ENCODE results near the gene TM9SF1.
A peak's percentile ranks its signal among the peaks of the same experiment; 100 is the strongest.

Gene TM9SF1

DNA sequence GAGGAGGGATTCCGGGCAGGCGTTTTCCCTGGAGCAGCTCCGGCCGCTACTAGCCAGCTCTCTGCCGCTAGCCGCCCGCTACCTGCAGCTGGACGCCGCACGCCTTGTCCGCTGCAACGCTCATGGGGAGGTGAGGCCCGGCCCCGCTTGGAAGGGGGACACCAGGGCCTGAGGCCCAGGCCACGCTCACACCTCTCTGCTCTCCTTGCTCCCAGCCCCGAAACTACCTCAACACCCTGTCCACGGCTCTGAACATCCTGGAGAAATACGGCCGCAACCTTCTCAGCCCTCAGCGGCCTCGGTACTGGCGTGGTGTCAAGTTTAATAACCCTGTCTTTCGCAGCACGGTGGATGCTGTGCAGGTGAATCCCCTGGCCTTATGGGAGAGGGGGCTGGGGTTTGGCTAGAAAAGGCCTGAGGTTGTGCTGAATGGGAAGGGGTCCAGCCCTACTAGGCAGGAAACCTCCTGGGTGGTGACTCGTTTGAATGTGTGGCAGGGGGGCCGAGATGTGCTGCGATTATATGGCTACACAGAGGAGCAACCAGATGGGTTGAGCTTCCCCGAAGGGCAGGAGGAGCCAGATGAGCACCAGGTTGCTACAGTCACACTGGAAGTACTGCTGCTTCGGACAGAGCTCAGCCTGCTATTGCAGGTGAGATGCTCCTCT, 47.3 kb downstream of the TM9SF1 start:
- no peak for DNase-seq (ENCODE audit: extremely low spot score)
- ChIA-PET POLR2A (interaction anchor here (1.0 to 4.2 kb wide), 14 partner anchors 10 to 123 kb away, joined by 3 to 56 read pairs (median 10); partner anchors contain the start of genes CHMP4A, DCAF11, IRF9 and NRL), CTCF (interaction anchor here (1.4 to 3.9 kb wide), 4 partner anchors 13 to 39 kb away, joined by 5 to 24 read pairs (median 16); partner anchors contain the start of genes DCAF11, IRF9 and NRL)
- no peak for TF ChIP-seq TARDBP (IDR thresholded peaks at IDR 0.05)
- no peak for TF ChIP-seq CTBP1 (IDR thresholded peaks at IDR 0.05; ENCODE audit: borderline replicate concordance)
- no peak for TF ChIP-seq L3MBTL2 (conservative IDR thresholded peaks at IDR 0.05)
- TF ChIP-seq ZNF384 (IDR thresholded peaks at IDR 0.05) = no peak

DNA sequence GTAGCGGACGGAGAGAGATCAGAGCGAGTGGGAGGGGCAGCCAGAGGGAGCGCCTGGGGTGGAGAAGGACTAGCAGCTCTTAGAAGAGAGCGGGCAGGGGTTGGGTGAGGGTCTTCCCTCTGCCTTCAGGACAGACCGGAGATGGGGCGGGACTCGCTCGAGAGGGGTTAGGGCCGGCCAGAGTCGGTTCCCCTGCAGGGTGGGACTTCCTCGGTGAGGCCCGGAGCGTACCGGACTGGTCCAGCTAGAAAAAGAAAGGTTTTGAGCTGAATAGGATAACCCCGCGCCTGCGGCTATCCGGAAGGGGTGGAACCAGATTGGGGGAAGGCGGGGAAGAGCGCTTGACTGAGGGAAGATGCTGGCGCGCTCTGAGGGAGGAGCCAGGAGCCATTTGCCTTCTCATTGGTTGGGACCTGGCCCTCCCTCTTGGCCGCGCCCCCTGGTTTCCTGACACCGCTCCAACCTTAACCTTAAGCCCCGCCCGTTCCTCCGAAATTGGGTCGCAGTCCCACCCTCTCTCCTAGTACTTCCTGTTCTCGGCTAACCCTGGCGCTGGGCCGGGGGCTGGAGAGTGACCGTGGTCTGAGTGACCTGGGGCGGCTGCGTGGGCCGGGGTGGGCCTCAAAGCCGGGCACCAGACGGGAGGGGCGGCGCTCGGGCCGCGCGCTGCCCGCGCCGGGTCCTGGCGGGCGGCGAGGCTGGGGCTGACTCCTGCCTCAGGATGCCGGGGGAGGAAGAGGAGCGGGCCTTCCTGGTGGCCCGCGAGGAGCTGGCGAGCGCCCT, 48.1 kb downstream of the TM9SF1 start, which contains the start of gene RNF31:
TSS of gene RNF31 (plus strand) at position 521 of the 783 bp plus-strand sequence. CDS start at position 722, 201 bp downstream.
- TF ChIP-seq FOXM1 (IDR thresholded peaks at IDR 0.05; ENCODE audit: borderline replicate concordance) (no peak), HDGF (IDR thresholded peaks at IDR 0.05; ENCODE audit: borderline replicate concordance) (no peak)
- ChIA-PET CTCF (interaction anchor here (1.4 to 3.6 kb wide), 4 partner anchors 14 to 90 kb away, joined by 5 to 19 read pairs (median 12); partner anchors contain the start of genes DCAF11, IRF9 and NRL), POLR2A (interaction anchor here (0.6 to 4.2 kb wide), 28 partner anchors 9 to 251 kb away, joined by 3 to 56 read pairs (median 4); partner anchors contain the start of genes CARMIL3, CHMP4A, DCAF11 and GMPR2)
- DNase-seq (ENCODE audit: extremely low spot score) = peak; percentile 94

DNA sequence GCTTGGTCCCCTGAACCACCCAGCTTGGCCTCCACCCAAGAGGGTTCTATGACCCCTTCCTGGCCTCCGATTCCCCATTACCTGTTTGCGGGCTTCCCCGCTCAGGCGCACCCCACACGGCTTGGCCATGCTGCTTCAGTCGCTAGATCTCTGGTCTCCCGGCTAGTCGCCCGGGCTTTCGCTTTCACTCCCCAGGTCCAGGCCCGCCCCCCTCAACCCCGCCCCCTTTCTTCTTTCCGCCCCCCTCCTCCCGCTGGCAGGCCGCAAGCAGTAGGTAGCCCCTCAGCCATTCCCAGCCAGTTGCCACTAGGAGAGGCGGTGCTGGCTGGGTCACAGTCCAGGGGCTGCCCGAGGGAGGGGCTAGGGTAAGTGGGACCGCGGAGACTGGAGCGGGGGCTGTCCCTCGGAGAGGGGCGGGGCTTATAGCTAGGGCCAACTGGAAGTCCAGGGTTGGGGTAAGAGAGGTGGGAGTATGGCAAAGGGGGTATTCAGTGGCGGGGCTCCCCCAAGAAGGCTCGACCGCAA, 48.7 kb downstream of the TM9SF1 start, which contains the start of gene PSME2:
TSS of gene PSME2 (minus strand) at position 158 of the 525 bp plus-strand sequence. CDS start at position 129, 29 bp downstream.
- TF ChIP-seq BHLHE40 (IDR thresholded peaks at IDR 0.05; ENCODE audit: borderline replicate concordance) (no peak), HDGF (IDR thresholded peaks at IDR 0.05; ENCODE audit: borderline replicate concordance) (no peak)
- TF ChIP-seq, protein P1, sequence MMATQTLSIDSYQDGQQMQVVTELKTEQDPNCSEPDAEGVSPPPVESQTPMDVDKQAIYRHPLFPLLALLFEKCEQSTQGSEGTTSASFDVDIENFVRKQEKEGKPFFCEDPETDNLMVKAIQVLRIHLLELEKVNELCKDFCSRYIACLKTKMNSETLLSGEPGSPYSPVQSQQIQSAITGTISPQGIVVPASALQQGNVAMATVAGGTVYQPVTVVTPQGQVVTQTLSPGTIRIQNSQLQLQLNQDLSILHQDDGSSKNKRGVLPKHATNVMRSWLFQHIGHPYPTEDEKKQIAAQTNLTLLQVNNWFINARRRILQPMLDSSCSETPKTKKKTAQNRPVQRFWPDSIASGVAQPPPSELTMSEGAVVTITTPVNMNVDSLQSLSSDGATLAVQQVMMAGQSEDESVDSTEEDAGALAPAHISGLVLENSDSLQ (IDR thresholded peaks at IDR 0.05) = 0 out of 2 replicates have a peak, but pooled peaks have one; percentile 40
- ChIA-PET CTCF (interaction anchor here (0.6 to 3.6 kb wide), 5 partner anchors 14 to 219 kb away, joined by 5 to 19 read pairs (median 12); partner anchors contain the start of genes DCAF11, IRF9 and NRL), POLR2A (interaction anchor here (0.6 to 4.2 kb wide), 24 partner anchors 9 to 252 kb away, joined by 3 to 56 read pairs (median 5); partner anchors contain the start of genes CARMIL3, CHMP4A, DCAF11 and GMPR2)
- DNase-seq (ENCODE audit: extremely low spot score) = peak; percentile 93

DNA sequence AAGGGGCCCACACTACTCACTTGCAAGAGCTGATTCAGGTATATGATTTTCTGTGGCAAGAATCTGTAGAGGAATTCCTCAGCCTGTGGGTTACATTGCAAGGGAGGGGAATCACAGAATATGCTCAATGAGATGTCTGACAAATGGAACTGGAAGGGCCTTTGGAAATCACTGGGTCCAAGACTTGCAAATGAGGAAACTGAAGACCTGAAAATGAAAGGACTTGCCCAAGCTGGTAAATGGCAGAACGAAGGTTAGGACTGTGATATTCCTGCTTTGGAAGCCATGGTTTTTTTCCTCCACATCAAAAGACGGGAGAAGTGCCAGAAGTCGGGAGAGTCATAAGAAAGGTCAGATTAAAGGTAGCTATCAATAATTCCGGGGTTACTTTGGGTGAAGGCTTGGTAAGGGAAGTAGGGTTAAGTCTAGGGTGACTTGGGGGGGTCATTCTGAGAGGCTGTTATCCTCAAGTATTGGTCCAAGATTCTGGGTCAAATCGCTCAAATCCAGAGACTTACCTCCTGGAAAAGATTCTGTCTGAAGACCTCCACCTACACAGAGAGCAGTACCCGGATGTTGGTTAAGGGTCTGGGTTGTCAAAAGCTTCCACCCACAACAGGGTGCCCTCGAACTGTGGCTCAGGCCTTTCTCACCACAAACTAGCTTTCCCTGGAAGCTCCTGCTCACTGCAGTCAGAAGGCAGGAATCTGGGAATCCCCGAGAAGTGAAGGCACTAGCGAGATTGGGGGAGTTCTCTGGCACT, 49.4 kb downstream of the TM9SF1 start:
- TF ChIP-seq FOXK2 (IDR thresholded peaks at IDR 0.05) = no peak
- no peak for TF ChIP-seq ARNT (IDR thresholded peaks at IDR 0.05)
- no peak for TF ChIP-seq ZNF384 (IDR thresholded peaks at IDR 0.05)
- no peak for TF ChIP-seq FOXA1 (IDR thresholded peaks at IDR 0.05)
- no peak for TF ChIP-seq ELF4 (IDR thresholded peaks at IDR 0.05)
- no peak for TF ChIP-seq L3MBTL2 (conservative IDR thresholded peaks at IDR 0.05)
- TF ChIP-seq CTBP1 (IDR thresholded peaks at IDR 0.05; ENCODE audit: borderline replicate concordance) = no peak
- no peak for TF ChIP-seq TARDBP (IDR thresholded peaks at IDR 0.05)
- no peak for TF ChIP-seq FOXM1 (IDR thresholded peaks at IDR 0.05; ENCODE audit: borderline replicate concordance)
- TF ChIP-seq SP1 (IDR thresholded peaks at IDR 0.05) = no peak
- TF ChIP-seq NFRKB (IDR thresholded peaks at IDR 0.05) = no peak
- no peak for TF ChIP-seq HDGF (IDR thresholded peaks at IDR 0.05; ENCODE audit: borderline replicate concordance)
- TF ChIP-seq, protein P1 (IDR thresholded peaks at IDR 0.05) = no peak
- no peak for TF ChIP-seq LEF1 (IDR thresholded peaks at IDR 0.05; ENCODE audit: borderline replicate concordance)
- TF ChIP-seq BHLHE40 (IDR thresholded peaks at IDR 0.05; ENCODE audit: borderline replicate concordance) = no peak
- ChIA-PET CTCF (interaction anchor here (0.6 to 3.6 kb wide), 4 partner anchors 15 to 220 kb away, joined by 6 to 19 read pairs (median 12); partner anchors contain the start of gene IRF9), POLR2A (interaction anchor here (0.7 to 4.2 kb wide), 18 partner anchors 8 to 253 kb away, joined by 3 to 56 read pairs (median 7); partner anchors contain the start of genes CHMP4A, DCAF11, IPO4 and IRF9)
- no peak for DNase-seq (ENCODE audit: extremely low spot score)

DNA sequence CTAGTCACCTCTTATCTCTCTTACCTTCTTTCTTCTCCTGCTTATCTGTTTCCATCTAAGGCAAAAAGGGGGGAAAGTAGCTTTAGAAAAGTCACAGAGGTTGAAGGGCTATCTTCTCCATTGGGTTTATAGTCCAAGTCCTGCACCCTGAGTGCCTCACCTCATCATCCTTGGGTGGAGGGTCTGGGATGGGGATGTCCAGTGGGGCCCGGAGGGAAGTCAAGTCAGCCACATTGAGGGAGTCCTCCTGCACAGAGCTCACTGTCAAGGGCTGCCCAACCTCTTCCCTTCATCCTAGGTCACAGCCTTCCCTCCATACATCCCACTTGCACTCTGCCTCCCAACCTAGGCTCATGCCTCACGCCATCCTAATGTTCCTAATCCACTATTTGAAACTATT, 50.0 kb downstream of the TM9SF1 start:
- DNase-seq (ENCODE audit: extremely low spot score) = no peak
- ChIA-PET POLR2A (interaction anchor here (1.5 to 4.2 kb wide), 5 partner anchors 7 to 253 kb away, joined by 3 to 56 read pairs (median 26); partner anchors contain the start of genes DCAF11, IRF9, NRL and NYNRIN), CTCF (interaction anchor here (2.8 kb wide), 1 partner anchor 16 kb away, joined by 19 read pairs; the partner anchor contains the start of gene IRF9)
- TF ChIP-seq, protein P1 (IDR thresholded peaks at IDR 0.05) = no peak
- TF ChIP-seq FOXK2 (IDR thresholded peaks at IDR 0.05) = no peak
- no peak for TF ChIP-seq CTBP1 (IDR thresholded peaks at IDR 0.05; ENCODE audit: borderline replicate concordance)
- TF ChIP-seq ZNF384 (IDR thresholded peaks at IDR 0.05) = no peak
- no peak for TF ChIP-seq L3MBTL2 (conservative IDR thresholded peaks at IDR 0.05)
